ENCODE measurements around the gene DNAH14.

- TF ChIP-seq ZSCAN4 (tag by site-specific recombination; IDR thresholded peaks at IDR 0.05): no peak
- no peak for TF ChIP-seq KLF16 (tag by site-specific recombination; IDR thresholded peaks at IDR 0.05)
- TF ChIP-seq ZNF239 (tag by site-specific recombination; IDR thresholded peaks at IDR 0.05): no peak
- no peak for TF ChIP-seq ZSCAN23 (tag by site-specific recombination; IDR thresholded peaks at IDR 0.05)
- TF ChIP-seq, protein P1, sequence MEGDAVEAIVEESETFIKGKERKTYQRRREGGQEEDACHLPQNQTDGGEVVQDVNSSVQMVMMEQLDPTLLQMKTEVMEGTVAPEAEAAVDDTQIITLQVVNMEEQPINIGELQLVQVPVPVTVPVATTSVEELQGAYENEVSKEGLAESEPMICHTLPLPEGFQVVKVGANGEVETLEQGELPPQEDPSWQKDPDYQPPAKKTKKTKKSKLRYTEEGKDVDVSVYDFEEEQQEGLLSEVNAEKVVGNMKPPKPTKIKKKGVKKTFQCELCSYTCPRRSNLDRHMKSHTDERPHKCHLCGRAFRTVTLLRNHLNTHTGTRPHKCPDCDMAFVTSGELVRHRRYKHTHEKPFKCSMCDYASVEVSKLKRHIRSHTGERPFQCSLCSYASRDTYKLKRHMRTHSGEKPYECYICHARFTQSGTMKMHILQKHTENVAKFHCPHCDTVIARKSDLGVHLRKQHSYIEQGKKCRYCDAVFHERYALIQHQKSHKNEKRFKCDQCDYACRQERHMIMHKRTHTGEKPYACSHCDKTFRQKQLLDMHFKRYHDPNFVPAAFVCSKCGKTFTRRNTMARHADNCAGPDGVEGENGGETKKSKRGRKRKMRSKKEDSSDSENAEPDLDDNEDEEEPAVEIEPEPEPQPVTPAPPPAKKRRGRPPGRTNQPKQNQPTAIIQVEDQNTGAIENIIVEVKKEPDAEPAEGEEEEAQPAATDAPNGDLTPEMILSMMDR (tag by site-specific recombination; IDR thresholded peaks at IDR 0.05): no peak
- TF ChIP-seq ZNF501 (tag by site-specific recombination; IDR thresholded peaks at IDR 0.05): no peak
- TF ChIP-seq ZNF324 (tag by site-specific recombination; IDR thresholded peaks at IDR 0.05): no peak
- no peak for TF ChIP-seq REST (tag by site-specific recombination; IDR thresholded peaks at IDR 0.05)
- TF ChIP-seq OVOL3 (tag by site-specific recombination; IDR thresholded peaks at IDR 0.05): no peak
- no peak for TF ChIP-seq ZNF776 (tag by site-specific recombination; IDR thresholded peaks at IDR 0.05; ENCODE audit: borderline replicate concordance)
- no peak for TF ChIP-seq ATF2 (tag by site-specific recombination; IDR thresholded peaks at IDR 0.05; ENCODE audit: low read depth)
- TF ChIP-seq, protein P2, sequence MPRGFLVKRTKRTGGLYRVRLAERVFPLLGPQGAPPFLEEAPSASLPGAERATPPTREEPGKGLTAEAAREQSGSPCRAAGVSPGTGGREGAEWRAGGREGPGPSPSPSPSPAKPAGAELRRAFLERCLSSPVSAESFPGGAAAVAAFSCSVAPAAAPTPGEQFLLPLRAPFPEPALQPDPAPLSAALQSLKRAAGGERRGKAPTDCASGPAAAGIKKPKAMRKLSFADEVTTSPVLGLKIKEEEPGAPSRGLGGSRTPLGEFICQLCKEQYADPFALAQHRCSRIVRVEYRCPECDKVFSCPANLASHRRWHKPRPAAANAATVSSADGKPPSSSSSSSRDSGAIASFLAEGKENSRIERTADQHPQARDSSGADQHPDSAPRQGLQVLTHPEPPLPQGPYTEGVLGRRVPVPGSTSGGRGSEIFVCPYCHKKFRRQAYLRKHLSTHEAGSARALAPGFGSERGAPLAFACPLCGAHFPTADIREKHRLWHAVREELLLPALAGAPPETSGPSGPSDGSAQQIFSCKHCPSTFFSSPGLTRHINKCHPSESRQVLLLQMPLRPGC (tag by site-specific recombination; IDR thresholded peaks at IDR 0.05): no peak
- TF ChIP-seq ZNF394 (tag by site-specific recombination; IDR thresholded peaks at IDR 0.05; ENCODE audit: borderline replicate concordance): no peak
- no peak for TF ChIP-seq ZSCAN30 (tag by site-specific recombination; IDR thresholded peaks at IDR 0.05)
These were observed 301.0 kb downstream of the DNAH14 start for GRCh38 chr1:225230483-225230882.
